ENCODE measurements around the gene PPARD. TPM values are rescaled to one million over a fixed set of nuclear protein-coding genes. Genes with fewer than 3 reads are reported as not detected.

PPARD gene
- total RNA-seq, 1 donor from 2014 or later, result 15.0 TPM

DNA sequence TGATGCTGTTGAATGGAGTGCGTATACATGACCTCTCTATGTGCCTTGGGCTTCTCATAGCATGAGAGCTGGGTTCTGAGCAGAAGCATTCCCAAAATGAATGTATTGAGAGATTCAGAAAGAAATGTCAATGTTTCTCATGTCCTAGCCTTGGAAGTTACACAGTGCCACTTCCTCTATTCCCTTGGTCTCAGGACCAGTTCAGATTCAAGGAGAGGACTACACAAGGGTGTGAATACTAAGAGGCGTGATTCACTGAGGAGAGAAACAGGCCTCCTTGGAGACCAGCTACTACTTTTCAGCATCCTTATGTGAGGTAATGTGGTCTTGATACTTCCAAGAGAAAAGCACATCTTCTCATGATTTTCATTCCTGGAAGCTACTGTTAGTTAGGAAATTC, 10.4 kb downstream of the PPARD start:
- no peak for DNase-seq (ENCODE audit: low read depth)
- Histone ChIP-seq H3K36me3 (ENCODE audit: control insufficient read depth, insufficient read depth, low read length) (peaks cover 8% of the 10 kb centered on the region), H3K27me3 (ENCODE audit: control insufficient read depth, insufficient read depth, low read length) (no peaks in the 10 kb centered on the region), H3K4me3 (ENCODE audit: low read depth, low read length) (no peak overlapping the region)
- TF ChIP-seq CTCF (IDR thresholded peaks at IDR 0.05; ENCODE audit: insufficient read depth, low read length, poor library complexity, severe bottlenecking), result no peak

- no peak for TF ChIP-seq CTCF (IDR thresholded peaks at IDR 0.05; ENCODE audit: insufficient read depth, low read length, poor library complexity, severe bottlenecking)
- H3K4me3 ChIP-seq (ENCODE audit: low read depth, low read length), result no peak overlapping the region
- peaks cover 8% of the 10 kb centered on the region for H3K36me3 ChIP-seq (ENCODE audit: control insufficient read depth, insufficient read depth, low read length)
- DNase-seq (ENCODE audit: low read depth), result no peak
- H3K27me3 ChIP-seq (ENCODE audit: control insufficient read depth, insufficient read depth, low read length), result no peaks in the 10 kb centered on the region
Measured at GRCh38 chr6:35354361-35355135, 12.2 kb downstream of the PPARD start.

- no peak for DNase-seq (ENCODE audit: low read depth)
- Histone ChIP-seq H3K36me3 (ENCODE audit: control insufficient read depth, insufficient read depth, low read length) (peaks cover 8% of the 10 kb centered on the region), H3K4me3 (ENCODE audit: low read depth, low read length) (no peak overlapping the region), H3K27me3 (ENCODE audit: control insufficient read depth, insufficient read depth, low read length) (no peaks in the 10 kb centered on the region)
- no peak for TF ChIP-seq CTCF (IDR thresholded peaks at IDR 0.05; ENCODE audit: insufficient read depth, low read length, poor library complexity, severe bottlenecking)
Measured at GRCh38 chr6:35356391-35356790, 14.0 kb downstream of the PPARD start.

DNA sequence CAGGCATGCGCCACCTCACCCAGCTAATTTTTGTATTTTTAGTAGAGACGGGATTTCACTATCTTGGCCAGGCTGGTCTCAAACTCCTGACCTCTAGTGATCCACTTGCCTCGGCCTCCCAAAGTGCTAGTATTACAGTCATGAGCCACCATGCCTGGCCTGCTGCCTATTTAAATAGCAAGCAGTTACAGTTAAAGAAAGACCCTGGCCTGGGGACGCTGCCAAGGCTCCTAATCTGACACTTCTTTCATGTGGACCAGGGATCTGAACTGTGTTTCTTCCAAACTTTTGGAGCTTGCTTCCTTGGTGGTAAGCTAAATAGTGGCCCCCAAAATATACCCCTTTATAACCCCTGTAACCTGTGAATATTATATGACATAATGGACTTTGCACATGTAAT, 15.3 kb downstream of the PPARD start:
- TF ChIP-seq CTCF (IDR thresholded peaks at IDR 0.05; ENCODE audit: insufficient read depth, low read length, poor library complexity, severe bottlenecking), result no peak
- no peak overlapping the region for H3K4me3 ChIP-seq (ENCODE audit: low read depth, low read length)
- peaks cover 5% of the 10 kb centered on the region for H3K36me3 ChIP-seq (ENCODE audit: control insufficient read depth, insufficient read depth, low read length)
- no peaks in the 10 kb centered on the region for H3K27me3 ChIP-seq (ENCODE audit: control insufficient read depth, insufficient read depth, low read length)
- no peak for DNase-seq (ENCODE audit: low read depth)

DNA sequence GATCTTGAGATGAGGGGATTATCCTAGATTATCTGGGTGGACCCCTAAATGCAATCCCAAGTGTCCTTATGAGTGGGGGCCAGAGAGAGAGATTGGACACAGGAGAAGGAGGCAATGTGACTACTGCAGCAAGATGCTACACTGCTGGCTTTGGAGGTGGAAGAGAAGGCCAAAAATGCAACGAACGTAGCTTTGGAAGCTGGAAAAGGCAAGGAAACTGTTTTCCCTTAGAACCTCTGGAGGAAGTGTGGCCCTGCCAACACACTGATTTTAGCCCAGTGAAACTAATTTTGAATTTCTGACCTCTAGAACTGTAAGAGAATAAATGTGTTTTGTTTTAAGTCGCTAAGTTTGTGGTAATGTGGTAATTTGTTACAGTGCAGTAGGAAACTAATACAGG, 15.7 kb downstream of the PPARD start:
- Histone ChIP-seq H3K36me3 (ENCODE audit: control insufficient read depth, insufficient read depth, low read length) (peaks cover 5% of the 10 kb centered on the region), H3K27me3 (ENCODE audit: control insufficient read depth, insufficient read depth, low read length) (no peaks in the 10 kb centered on the region), H3K4me3 (ENCODE audit: low read depth, low read length) (no peak overlapping the region)
- DNase-seq (ENCODE audit: low read depth), result no peak
- TF ChIP-seq CTCF (IDR thresholded peaks at IDR 0.05; ENCODE audit: insufficient read depth, low read length, poor library complexity, severe bottlenecking), result no peak

DNA sequence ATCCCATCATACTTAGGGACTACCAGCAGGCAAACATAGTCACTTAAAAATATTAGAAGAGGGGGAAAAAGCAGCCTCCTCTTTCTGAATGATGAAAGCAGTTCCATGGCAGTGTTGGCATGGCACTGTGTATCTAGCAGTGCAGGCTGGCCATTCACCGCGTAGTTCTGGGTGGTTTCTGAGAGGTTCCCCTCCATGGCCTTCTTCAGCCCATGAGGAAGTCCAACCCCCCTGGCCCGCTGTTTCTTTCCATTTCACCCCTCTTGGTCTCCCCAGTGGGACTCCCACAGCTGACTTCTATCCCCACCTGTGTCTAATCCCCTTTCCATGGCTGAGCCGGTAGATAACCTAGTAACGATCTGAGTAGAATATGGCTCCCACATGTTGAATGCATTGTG, 17.0 kb downstream of the PPARD start:
- Histone ChIP-seq H3K27me3 (ENCODE audit: control insufficient read depth, insufficient read depth, low read length) (no peaks in the 10 kb centered on the region), H3K36me3 (ENCODE audit: control insufficient read depth, insufficient read depth, low read length) (peaks cover 3% of the 10 kb centered on the region), H3K4me3 (ENCODE audit: low read depth, low read length) (no peak overlapping the region)
- no peak for TF ChIP-seq CTCF (IDR thresholded peaks at IDR 0.05; ENCODE audit: insufficient read depth, low read length, poor library complexity, severe bottlenecking)
- no peak for DNase-seq (ENCODE audit: low read depth)
